ENCODE results near the gene PARPBP.
"Not testable (repeated sequence)": the region's sequence is repeated elsewhere in the genome, so short reads cannot be mapped to it uniquely, and the experiment has no call there.

PARPBP gene, protein sequence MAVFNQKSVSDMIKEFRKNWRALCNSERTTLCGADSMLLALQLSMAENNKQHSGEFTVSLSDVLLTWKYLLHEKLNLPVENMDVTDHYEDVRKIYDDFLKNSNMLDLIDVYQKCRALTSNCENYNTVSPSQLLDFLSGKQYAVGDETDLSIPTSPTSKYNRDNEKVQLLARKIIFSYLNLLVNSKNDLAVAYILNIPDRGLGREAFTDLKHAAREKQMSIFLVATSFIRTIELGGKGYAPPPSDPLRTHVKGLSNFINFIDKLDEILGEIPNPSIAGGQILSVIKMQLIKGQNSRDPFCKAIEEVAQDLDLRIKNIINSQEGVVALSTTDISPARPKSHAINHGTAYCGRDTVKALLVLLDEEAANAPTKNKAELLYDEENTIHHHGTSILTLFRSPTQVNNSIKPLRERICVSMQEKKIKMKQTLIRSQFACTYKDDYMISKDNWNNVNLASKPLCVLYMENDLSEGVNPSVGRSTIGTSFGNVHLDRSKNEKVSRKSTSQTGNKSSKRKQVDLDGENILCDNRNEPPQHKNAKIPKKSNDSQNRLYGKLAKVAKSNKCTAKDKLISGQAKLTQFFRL

DNA sequence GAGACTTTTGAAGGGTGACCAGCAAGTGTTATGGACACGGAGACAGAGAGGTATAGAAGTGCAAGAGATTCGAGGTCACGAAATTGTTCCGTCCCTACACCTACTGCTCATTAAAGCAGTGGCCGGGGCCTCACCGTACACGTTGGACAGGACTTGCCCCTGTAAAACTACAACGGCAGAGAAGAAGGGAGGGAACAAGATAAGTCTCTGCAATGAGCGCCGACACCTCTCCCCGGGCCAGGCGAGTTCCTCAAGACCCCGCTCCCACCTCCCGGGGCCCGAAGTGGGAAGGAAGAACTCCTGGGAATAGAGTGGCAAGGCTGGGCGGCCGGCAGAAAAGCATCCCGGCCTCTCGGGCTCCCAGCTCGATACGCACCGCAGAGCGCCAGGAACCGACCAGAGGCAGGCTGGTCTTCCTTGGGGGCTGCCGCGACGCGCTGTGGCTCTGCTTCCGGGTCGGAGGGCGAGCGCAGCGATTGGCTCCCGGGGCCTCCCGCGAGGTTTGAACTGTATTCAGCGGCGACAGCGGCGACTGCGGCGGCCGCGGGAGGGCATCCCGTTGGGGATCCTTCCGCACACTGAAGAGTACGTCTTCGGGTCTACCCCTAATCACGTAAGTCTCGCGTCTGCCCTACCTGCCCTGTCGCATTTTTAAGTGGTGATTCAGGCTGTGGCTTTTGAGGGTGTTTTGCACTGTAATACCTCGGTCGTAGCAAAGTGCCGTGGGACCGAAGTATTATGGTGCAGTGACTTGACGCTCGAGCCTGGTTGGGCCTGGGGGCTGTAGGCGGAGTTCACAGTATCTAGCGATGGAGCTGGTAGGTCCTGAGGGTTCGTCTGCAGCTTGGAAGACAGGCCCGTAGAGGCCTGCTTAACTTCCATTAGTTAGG is at the start of gene PARPBP, which contains the start of gene NUP37:
PARPBP (plus strand) TSS at position 510 of the 890 bp plus-strand sequence. CDS start 3,706 bp downstream, outside the sequence.
NUP37 (minus strand) TSS at position 441 of the 890 bp plus-strand sequence. CDS start 1,596 bp downstream, outside the sequence.
- peak; percentile 82 for DNase-seq (ENCODE audit: low read depth)

DNA sequence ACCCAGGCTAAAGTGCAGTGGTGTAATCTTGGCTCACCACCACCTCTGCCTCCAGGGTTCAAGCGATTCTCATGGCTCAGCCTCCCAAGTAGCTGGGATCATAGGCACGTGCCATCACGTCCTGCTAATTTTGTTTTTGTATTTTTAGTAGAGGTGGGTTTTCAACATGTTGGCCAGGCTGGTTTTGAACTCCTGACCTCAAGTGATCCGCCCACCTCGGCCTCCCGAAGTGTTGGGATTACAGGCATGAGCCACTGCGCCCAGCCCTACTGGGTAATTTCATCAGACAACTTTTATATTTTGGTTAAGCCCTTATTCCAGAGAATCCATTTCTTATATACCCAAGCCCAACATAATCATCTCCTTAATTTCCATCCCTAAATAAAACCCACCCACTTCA is 47.9 kb upstream of the PARPBP start:
- not testable (repeated sequence) for DNase-seq (ENCODE audit: low read depth)

DNA sequence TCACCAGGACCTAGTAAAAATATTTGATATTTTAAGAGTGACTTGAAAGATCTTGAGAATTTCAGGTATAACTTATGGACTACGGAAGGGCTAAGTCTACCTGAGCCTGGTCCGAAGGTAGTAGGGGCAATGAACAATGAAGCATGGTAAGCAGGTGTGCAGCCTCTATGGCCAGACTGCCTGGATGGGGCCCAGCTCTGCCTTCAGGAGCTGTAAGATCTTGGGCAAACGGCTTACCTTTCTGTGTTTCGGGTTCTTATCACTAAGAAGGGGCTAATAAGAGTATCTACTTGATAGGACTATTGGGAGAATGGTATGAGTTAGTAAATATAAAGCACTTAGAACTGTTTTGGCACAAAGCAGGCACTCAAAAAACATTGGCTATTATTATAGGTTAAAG is 39.1 kb upstream of the PARPBP start:
- no peak for DNase-seq (ENCODE audit: low read depth)

DNA sequence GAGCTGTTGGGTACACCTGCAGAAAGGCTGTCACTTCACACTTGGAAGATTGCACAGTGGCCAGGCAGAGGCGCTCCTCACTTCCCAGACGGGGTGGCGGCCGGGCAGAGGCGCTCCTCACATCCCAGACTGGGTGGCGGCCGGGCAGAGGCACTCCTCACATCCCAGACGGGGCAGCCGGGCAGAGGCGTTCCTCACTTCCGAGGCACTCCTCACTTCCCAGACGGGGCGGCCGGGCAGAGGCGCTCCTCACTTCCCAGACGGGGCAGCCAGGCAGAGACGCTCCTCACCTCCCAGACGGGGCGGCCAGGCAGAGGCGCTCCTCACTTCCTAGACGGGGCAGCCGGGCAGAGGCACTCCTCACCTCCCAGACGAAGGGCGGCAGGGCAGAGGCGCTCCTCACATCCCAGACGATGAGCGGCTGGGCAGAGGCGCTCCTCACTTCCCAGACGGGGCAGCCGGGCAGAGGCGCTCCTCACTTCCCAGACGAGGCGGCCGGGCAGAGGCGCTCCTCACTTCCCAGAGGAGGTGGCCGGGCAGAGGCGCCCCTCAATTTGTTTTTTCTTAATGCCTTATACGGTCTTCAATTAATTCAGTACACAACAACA is 30.7 kb upstream of the PARPBP start:
- not testable (repeated sequence) for DNase-seq (ENCODE audit: low read depth)

DNA sequence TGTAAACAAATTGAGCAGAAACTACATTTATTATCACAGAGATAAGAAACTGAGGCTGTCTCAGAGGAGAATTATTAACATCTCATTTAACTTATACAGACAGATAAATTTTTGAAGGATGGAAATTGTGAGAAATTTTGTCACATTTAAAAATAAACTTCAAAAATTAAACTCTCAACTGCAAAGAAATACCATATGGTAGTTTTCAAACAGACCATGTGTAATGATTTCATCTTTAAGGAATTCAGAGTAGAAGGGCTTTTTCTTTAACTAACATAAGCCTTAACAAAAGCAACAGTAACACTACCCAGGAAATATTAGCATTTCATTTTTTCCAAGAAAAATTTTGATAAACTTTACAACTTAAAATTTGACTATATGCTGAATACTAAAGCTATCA is 26.7 kb upstream of the PARPBP start:
- no peak for DNase-seq (ENCODE audit: low read depth)

DNA sequence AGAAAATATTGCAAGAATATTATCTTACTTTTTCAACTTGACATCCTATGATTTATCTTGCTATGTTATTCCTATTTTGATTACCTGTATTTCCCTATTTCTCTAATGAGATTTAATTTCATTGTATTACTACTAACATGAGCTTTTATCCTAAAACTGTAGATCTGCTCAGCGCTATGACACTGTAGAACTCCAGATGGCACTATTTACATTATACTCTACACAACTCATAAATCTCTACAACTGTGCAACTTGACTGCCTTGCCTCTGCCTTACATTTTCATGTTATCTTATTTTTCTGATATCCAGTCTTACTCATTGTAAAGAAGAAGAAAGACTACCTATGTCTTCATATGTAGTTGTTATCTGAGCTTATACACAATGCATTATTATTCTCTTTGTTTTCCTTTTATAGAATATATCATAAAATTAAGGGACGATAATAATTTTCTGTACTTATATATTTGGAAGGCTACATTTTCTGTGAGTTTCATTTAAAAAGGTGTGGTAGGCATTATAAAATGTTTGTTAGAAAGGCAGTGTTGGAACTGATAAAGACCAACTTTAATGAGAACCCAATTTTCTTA is 24.2 kb upstream of the PARPBP start:
- no peak for DNase-seq (ENCODE audit: low read depth)

DNA sequence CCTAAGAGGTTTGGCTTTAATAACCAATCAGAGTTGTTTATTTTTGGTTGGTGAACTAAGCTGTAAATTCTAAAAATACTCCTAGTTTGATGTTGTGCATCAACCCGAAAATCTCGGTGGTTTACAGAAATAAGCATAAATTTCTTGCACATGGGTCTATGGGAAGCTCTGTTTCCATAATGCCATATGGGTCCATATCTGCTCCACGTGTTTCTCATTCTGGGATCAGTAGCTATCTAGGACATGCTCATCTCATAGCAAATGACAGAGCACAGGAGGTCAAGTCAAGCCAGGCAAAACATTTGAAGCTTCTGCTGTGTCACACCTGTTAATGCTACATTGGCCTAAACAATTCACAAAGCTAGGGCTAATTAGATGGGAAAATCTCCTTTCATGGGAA is 23.1 kb upstream of the PARPBP start:
- DNase-seq (ENCODE audit: low read depth), result no peak

DNA sequence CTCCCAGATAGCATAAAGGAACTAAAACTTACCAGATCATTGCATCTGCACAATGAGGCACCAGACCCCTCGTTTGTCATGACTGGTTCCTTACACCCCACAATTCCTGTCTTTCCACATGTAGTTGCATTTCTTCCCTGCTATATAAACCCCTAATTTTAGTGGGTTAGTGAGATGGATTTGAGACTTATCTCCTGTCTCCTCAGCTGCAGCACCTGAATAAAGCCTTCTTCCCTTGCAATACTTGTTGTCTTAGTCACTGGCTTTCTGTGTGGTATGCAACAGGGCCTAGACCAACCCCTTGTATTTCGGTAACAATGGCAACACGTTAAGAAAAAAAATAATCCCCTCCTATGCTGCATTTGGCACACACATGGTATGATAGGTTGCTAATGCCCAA is 13.1 kb upstream of the PARPBP start:
- DNase-seq (ENCODE audit: low read depth), result no peak

DNA sequence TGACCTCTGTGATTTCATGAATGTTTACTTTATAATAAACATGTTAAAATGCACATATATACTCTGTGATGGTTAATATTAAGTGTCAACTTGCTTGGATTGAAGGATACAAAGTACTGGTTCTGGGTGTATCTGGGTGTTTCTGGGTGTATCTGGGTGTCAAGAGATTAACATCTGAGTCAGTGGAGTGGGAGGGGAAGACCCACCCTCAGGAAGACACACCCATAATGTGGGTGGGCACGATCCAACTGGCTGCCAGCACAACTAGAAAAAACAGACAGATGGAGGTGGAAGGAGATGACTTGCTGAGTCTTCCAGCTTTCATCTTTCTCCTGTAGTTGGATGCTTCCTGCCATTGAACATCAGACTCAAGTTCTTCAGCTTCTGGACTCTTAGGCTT is 12.0 kb upstream of the PARPBP start:
- no peak for DNase-seq (ENCODE audit: low read depth)

DNA sequence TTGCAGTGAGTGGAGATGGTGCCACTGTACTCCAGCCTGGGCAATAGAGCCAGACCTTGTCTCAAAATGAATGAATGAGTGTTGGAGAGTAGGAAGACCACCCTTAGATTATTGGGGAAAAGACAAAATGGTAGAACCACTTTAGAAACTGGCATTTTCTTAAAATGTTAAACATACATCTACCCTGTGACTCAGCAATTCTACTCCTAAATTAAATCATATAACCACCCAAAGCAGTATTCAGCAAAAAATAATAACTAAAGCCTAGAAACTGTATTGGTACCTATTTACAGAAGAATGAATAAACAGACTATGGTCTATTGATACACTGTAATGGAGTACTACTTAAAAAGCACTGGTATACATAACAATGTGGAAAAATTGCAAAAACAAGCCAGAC is 9.2 kb upstream of the PARPBP start:
- DNase-seq (ENCODE audit: low read depth), result no peak

DNA sequence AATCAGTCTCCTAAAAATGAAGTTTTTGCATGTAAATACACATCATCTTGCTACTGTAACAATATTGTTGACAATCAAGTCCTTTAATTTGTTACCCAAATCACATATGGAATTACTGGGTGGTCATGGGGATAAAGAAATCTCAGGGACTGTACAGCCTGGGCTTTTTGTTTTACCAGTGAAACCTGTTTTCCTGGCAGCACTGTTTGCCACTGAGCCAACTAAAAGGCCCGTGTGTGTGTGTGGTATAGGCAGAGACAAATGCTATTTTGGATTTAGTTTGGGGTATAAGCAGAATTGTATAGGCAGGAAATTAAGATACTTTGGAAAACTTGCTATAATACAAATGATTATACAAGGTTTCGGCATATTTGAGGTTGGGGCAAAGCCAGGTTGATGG is 5.8 kb upstream of the PARPBP start:
- no peak for DNase-seq (ENCODE audit: low read depth)

DNA sequence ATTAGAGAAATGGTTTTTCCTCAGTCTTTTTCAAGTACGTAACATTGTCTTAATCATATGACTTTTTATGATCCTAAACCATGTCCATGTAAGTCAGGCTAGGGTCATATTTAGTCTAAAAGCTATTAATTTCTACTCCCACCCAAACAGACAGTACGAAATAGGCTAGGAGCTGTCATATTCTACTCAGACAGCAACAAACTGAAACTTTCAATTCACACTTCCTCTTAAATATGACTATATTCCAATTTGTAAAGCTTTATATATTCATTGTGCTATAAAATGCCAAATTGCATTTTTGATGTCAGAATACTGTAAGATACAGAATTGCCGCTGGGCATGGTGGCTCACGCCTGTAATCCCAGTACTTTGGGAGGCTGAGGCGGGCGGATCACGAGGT is 3.6 kb upstream of the PARPBP start:
- no peak for DNase-seq (ENCODE audit: low read depth)

DNA sequence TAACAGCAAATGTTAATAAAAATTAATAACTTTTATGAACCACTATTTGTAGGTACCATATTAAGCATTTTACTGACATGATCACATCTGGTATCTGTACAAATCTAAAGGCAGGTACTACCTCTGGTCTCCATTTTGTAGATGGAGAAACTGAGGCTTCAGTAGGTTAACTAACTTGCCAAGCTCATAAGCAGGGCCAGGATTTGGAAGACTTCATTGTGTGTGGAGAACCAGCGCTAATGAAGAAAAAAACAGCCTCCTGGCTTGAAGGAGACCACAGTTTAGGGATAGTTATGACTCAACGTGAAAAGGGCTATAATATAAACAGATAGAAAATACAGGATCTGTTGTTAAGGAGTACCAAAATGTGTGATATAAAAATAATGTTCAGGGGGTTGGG is 1.1 kb upstream of the PARPBP start:
- no peak for DNase-seq (ENCODE audit: low read depth)

DNA sequence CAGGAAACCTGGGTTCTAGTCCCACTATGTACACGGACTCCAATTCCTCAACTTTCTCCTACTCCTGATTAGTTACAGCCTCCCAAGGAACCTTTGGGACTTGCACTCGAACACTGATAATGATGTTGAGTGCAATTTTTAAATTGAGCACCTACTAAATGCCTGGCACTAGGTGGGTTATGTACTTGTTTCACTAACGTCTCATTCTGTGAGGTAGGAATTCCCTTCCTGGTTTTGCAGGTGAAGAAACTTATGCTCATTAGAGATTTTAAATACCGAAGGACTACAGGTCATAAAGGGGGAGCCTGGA is 536 bp downstream of the PARPBP start:
- no peak for DNase-seq (ENCODE audit: low read depth)

DNA sequence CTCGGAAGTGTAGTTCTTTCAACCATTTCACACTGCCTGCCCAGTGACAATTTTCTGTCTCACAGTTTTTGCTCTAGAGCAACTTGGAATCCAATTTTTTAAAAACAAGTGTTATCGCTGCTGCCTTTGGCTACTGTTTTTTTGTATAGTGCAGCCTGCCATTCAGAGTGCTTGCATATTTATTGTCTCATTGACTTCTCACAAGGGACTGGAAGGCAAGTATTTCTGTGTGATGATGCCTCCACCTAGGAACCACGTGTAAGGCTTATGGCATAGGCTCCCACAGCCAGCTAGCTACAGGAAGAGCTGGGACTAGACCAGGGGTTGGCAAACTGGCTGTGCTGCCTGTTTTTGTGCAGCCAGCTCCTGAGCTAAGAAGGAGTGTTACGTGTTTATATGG is 903 bp downstream of the PARPBP start:
- no peak for DNase-seq (ENCODE audit: low read depth)

DNA sequence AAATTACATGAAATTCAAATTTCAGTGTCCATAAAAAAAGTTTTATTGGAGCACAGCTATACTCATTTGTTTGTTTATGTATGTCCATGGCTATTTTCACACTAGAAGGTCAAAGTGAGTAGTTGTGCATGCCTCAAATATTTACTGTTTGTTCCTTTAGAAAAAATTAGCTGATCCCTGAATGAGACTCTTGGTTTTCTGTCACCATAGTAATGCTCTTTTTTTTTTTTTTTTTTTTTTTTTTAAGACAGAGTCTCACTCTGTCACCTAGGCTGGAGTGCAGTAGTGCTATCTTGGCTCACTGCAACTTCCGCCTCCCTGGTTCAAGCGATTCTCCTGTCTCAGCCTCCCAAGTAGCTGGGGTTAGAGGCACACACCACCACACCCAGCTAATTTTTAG is 1.3 kb downstream of the PARPBP start:
- DNase-seq (ENCODE audit: low read depth), result not testable (repeated sequence)

DNA sequence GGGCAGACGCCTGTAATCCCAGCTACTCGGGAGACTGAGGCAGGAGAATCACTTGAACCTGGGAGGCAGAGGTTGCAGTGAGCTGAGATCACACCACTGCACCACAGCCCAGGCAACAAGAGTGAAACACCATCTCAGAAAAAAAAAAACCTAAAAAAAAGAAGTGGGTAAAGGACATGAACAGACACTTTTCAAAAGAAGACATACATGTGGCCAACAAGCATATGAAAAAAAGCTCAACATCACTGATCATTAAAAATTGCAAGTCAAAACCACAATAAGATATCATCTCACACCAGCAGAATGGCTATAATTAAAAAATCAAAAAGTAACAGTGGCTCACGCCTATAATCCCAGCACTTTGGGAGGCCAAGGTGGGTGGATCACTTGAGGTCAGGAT is 10.7 kb downstream of the PARPBP start:
- DNase-seq (ENCODE audit: low read depth), result not testable (repeated sequence)

DNA sequence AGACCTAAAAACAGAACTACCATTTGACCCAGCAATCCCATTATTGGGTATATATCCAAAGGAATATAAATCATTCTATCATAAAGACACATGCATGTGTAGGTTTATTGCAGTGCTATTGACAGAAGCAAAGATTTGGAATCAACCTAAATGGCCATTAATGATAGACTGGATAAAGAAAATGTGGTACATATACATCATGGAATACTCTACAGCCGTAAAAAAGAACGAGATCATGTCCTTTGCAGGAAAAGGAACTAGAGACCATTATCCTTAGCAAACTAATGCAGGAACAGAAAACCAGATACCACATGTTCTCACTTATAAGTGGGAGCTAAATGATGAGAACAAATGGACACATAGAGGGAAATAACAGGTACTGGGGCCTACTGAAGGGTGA is 11.5 kb downstream of the PARPBP start:
- DNase-seq (ENCODE audit: low read depth), result not testable (repeated sequence)

DNA sequence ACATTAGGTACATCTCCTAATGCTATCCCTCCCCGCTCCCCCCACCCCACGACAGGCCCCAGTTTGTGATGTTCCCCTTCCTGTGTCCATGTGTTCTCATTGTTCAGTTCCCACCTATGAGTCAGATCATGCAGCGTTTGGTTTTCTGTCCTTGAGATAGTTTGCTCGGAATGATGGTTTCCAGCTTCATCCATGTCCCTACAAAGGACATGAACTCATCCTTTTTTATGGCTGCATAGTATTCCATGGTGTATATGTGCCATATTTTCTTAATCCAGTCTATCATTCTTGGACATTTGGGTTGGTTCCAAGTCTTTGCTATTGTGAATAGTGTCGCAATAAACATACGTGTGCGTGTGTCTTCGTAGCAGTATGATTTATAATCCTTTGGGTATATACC is 17.6 kb downstream of the PARPBP start:
- DNase-seq (ENCODE audit: low read depth), result not testable (repeated sequence)

DNA sequence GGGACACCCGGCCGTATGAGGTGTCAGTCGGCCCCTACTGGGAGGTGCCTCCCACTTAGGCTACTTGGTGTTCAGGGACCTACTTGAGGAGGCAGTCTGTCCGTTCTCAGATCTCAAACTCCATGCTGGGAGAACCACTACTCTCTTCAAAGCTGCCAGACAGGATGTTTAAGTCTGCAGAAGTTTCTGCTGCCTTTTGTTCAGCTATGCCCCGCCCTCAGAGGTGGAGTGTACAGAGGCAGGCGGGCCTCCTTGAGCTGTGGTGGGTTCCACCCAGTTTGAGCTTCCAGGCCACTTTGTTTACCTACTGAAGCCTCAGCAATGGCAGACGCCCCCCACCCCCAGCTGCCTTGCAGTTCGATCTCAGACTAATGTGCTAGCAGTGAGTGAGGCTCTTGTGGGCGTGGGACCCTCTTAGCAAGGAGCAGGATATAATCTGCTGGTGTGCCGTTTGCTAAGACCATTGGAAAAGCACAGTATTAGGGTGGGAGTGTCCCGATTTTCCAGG is 22.9 kb downstream of the PARPBP start:
- DNase-seq (ENCODE audit: low read depth), result not testable (repeated sequence)

DNA sequence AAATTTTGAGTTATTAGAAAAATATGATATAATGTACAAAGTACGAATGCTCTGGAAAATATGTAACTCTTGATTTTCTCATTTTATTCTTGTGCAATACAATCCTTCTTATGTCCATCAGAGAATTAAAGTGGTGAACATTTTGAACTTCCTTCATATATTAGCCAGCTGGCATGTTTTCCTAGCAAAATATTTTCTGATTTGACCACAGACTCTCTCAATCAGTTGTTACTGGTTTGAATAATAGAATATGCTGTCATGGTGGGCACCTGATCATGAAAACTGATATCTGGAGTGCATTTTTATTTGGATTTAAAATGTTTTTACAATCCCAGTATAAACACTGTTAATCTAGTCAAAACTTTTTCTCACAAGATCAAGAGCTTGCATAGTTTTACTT is 24.2 kb downstream of the PARPBP start:
- DNase-seq (ENCODE audit: low read depth), result no peak
